HG03354 (cell line): ENCODE measurements around the gene TRRAP.
"Not testable (repeated sequence)": the region's sequence is repeated elsewhere in the genome, so short reads cannot be mapped to it uniquely, and the experiment has no call there.

ENCODE experiments used
- ATAC-seq: cut with Tn5 transposase; IDR thresholded peaks from one replicate; pipeline ENCODE4 v1.9.1; 2021; ENCODE audit warnings: mild to moderate bottlenecking; ENCODE audit not compliant: unreplicated experiment, poor library complexity, severe bottlenecking

The TRRAP gene

GRCh38 chr7:99036546-99037111 is 158.3 kb downstream of the TRRAP start:
- ATAC-seq, result no peak

DNA sequence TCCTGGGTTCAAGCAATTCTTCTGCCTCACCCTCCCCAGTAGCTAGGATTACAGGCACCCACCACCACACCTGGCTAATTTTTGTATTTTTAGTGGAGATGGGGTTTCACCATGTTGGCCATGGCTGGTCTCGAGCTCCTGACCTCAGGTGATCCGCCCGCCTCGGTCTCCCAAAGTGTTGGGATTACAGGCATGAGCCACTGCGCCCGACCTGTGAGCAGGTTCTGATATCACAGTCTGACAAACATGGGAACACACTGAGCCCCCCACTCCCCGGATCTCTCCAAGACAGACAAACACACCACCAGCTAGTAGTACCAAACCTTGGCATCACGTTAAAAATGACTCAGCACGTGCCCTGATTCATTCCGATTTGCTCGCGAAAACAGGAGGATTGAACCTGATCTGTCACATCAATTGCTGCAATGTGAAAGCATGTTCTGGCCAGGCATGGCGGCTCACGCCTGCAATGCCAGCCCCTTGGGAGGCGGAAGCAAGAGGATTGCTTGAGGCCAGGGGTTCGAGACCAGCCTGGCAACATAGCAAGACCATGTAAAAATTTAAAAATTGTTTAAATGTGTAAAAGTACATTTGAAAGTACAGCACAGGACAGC is 159.1 kb downstream of the TRRAP start:
- no peak for ATAC-seq

- no peak for ATAC-seq
Measured at GRCh38 chr7:99038086-99038855, 159.9 kb downstream of the TRRAP start.

DNA sequence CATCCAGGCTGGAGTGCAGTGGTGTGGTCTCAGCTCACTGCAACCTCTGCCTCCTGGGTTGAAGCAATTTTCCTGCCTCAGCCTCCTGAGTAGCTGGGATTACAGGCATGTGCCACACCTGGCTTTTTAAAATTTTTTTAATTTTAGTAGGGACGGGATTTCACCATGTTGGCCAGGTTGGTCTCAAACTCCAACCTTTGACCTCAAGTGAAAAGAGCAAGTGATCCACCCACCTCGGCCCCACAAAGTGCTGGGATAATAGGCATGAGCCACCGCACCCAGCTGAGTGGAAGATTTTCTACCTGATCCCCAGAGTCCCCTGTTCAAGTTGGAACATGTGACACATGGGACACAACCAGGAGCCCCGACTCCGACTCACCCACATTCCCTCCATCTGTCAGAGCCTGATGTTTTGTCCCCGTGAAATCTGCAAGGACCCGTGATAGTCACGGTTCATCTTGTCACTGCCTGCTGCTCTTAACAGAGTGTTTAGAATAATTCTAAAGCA is 161.1 kb downstream of the TRRAP start:
- ATAC-seq, result no peak

DNA sequence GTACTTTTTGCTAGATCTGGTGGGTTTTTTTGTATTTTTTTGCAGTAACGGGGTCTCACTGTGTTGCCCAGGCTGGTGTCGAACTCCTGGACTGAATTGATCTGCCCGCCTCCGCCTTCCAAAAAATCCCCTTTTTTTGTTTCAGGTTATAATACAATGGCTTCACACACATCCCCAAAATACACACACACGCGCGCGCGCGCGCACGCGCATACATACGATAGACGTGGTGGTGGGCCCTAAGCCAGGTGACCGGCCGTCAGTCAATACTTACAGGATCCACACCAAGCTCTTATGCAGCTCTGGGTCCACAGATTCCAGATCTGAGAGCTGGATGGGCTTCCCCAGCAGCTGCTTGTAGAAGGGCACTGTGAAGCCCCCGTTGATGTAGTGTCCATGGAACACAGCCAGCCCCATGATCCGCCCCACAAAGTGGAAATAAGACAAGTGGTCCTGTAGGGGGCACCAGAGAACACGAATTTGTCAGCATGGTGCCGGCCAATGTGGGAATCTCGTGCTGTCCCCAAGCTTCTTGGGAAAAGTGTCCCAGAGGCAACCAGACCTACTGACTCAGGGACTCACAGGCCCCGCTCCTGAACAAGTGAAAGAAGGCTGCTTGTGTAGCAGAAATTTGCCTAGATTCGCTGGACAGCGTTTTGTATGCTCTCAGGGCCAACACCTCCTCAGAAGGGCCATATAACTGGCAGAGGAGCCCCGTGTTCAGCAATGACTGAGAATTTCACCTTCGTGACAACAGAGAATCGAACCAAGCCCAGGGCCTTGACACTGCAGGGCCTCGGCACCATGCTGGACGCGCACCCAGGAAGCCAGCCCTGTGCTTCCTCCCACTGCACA is 162.0 kb downstream of the TRRAP start:
- ATAC-seq, result no peak

DNA sequence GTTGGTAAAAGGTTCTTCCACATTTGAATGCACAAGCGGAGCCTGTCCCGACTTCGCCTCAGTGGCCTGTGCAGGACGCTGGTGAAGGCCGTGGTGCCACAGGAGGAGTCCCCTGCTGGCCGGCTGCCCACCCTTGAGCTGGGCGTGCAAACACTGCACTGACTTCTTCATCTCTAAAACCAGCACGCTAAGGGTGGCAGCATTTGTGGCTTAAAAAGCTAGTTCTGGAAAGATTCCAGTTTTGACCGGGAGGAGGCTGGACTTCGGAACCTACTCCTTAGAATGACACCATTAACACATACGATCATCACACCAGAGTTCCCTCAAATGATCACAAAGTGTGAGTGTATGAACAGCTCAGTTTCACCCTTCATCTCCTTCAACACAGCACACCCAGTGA is 163.2 kb downstream of the TRRAP start:
- no peak for ATAC-seq

GRCh38 chr7:99042957-99043356 is 164.6 kb downstream of the TRRAP start:
- no peak for ATAC-seq

DNA sequence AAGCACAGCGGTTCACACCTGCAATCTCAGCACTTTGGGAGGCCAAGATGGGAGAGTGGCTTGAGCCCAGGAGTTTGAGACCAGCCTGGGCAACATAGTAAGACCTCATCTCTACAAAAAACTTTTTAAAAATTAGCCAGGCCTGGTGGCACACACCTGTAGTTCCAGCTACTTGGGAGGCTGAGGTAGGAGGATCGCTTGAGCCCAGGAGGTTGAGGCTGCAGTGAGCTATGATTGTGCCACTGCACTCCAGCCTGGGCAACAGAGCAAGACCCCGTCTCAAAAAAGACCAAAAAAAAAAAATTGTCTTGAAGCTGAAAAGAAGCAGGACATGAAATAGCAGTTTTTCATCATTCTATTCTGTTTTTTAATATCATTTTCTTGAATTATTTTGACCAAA is 166.5 kb downstream of the TRRAP start:
- not testable (repeated sequence) for ATAC-seq

GRCh38 chr7:99046262-99046661 is 167.9 kb downstream of the TRRAP start:
- not testable (repeated sequence) for ATAC-seq

DNA sequence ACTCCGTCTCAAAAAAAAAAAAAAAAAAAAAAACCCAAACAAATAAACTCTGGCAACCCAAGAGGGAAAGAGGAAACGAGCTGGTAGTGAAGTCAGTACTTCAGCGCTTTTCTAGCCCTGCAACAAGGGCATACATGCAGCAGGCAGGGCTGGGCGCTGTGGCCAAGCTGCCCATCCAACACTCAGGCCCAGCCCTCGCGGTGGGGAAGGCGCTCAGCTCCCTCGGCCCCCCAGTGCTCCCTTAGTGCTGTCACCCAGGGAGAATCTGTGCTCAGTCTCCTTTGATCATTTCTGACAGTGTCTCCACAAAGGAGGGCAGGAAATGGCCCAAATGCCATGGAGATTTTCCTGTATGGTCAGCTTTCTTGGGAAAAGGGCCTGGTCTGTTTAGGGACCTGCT is 168.4 kb downstream of the TRRAP start:
- ATAC-seq, result no peak

DNA sequence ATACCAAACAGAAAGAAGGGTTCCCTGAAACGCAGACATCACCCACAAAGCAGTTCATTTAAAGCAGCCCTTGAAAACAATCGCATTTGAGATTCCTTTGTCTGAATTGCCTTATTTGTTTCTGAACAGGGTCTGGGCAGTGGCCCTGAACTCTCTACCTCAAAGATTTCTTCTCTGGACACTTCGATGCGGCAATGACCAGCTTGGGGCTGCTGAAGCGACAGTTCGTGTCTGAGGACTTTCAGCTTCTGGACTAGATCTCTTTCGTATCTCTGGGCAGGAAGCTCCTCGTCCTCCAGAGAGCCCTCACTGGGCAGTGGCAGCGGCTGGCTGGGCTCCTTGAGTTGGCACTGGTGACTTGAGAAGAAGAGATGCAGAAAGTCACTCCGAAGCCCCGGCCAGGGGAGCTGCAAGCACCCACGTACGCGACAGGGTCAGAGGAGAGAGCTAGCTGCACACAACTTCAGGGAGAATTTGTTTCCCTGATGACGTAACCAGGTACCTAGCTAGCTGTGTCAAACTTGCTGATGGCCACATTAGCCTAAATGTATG is 169.3 kb downstream of the TRRAP start:
- no peak for ATAC-seq

DNA sequence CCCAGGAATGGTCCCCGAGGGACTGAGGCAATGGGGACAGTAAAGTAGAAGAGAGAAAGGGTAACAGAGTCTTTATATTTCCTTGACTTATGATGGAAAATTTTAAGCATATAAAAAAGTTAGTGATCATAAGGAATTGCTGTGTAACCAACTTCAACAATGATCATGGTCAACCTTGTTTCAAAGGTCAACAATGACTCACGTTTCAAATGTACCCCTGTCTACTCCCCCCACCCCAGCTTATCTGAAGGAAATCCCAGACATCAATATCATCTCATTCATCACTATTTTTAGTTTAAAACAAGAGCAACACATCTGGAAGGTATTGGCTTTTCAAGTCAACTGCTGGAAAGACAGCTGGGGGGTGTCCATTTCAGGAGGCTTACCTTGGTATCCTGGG is 172.6 kb downstream of the TRRAP start:
- ATAC-seq, result no peak

DNA sequence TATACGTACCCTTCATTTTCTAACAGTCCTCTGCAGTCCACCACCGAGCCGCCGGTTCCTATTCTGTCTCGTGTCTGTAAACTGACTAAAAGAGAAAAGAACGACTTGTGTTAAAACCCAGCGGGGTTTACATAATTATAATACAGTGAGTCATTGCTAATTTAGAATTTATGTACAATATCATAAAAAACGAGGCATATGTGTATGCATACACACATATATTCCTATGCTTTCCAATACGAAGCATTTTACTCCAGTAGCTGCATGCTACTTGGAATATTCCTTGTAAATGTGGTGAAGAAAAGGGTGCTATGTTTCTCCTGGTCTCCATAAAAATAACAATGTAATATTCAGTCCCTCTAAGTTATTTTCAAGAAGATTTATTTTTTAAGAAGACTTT is 176.4 kb downstream of the TRRAP start:
- no peak for ATAC-seq

- no peak for ATAC-seq
Measured at GRCh38 chr7:99061001-99061776, 182.9 kb downstream of the TRRAP start.
